Uterus (tissue), 2 donors: Measurements from ENCODE around the gene PTGIR.

Experiments
- POLR2A ChIP-seq, 2 donors: fragments of 450-650 bp; IDR thresholded peaks; one replicate each; pipeline ENCODE4 v1.6.1; 2016; ENCODE audit warnings: antibody characterized with exemption in 2 of 2, mild to moderate bottlenecking in 1 of 2, moderate library complexity in 1 of 2
- TF ChIP-seq, protein P1 (sequence below), 4 experiments: fragments of 200-600 bp in 2 of 4; fragments of 450-650 bp in 2 of 4; sonication (generic) in 2 of 4; IDR thresholded peaks; one replicate each; pipeline ENCODE4 v1.5.1; 2016 to 2019; ENCODE audit warnings: antibody characterized with exemption in 4 of 4, mild to moderate bottlenecking in 2 of 4, moderate library complexity in 1 of 4

DNA sequence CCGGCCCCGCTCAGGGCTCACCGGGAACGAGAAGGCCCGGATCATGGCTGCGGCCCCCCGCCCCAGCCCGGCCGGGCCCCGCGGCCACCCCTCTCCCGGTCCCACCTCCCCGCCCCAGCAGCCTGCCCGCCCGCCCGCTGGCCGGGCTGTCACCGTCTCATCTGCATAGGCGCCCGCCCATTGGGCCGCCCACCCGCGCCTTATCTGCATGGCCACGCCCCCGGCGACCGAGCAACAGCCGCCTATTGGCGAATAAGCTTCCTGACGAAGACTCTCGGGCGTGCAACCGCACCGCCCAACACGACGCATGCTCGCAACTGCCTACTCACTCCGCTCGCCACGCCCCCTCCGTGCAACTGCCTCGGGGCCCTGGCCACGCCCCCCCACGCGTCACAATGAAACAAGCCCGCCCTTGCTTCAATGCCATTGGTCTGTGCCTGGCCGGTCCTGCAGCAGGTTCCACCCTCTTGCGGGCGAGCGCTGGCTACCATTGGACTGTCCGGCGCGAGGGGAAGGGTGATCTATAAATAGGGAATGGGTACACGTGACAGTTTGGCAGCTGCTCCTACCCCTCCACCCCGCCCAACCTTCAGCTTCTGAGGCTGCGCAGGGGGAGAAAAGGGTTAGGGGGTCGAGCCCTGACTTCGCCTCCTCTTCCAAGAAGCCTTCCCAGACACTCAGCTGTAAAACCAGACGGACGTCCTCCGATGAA, 36.3 kb upstream of the PTGIR start, which contains the start of gene DACT3:
- TF ChIP-seq, protein P1, sequence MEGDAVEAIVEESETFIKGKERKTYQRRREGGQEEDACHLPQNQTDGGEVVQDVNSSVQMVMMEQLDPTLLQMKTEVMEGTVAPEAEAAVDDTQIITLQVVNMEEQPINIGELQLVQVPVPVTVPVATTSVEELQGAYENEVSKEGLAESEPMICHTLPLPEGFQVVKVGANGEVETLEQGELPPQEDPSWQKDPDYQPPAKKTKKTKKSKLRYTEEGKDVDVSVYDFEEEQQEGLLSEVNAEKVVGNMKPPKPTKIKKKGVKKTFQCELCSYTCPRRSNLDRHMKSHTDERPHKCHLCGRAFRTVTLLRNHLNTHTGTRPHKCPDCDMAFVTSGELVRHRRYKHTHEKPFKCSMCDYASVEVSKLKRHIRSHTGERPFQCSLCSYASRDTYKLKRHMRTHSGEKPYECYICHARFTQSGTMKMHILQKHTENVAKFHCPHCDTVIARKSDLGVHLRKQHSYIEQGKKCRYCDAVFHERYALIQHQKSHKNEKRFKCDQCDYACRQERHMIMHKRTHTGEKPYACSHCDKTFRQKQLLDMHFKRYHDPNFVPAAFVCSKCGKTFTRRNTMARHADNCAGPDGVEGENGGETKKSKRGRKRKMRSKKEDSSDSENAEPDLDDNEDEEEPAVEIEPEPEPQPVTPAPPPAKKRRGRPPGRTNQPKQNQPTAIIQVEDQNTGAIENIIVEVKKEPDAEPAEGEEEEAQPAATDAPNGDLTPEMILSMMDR (IDR thresholded peaks at IDR 0.05): peak in 2 of 4 experiments; percentile 16 to 19
- TF ChIP-seq POLR2A (IDR thresholded peaks at IDR 0.05): peak; percentile 47 to 80
